H1 (cell line): ENCODE measurements around the gene ZMYND12. TPM values are rescaled to one million over a fixed set of nuclear protein-coding genes. Genes with fewer than 3 reads are reported as not detected.

ENCODE experiments used
- E2F6 ChIP-seq: IDR thresholded peaks from 2 replicates; pipeline ENCODE4 v1.6.1; 2012; ENCODE audit warnings: inconsistent platforms
- GABPA ChIP-seq: IDR thresholded peaks from 2 replicates; pipeline ENCODE4 v1.6.1; 2011; ENCODE audit warnings: mild to moderate bottlenecking, low read length, moderate library complexity, borderline replicate concordance; ENCODE audit not compliant: insufficient read depth
- RFX5 ChIP-seq: IDR thresholded peaks from 2 replicates; pipeline ENCODE4 v1.6.1; 2011; ENCODE audit warnings: low read depth, low read length, improper control_type of control experiment, borderline replicate concordance
- SAP30 ChIP-seq: fragments of 300-600 bp; sonication (generic); IDR thresholded peaks from 2 replicates; pipeline ENCODE4 v1.7.1; 2012; ENCODE audit warnings: low read length, moderate library complexity, mild to moderate bottlenecking, inconsistent platforms; ENCODE audit not compliant: insufficient read depth, insufficient replicate concordance
- polyA plus RNA-seq, 7 experiments: library from polyadenylated mRNA; depleted of rRNA in 3 of 7; stranded (reverse) in 5 of 7; unstranded in 2 of 7; fragments of >200 nt in 5 of 7; fragments of 200-250 nt in 2 of 7; gene quantifications; 1 replicate in 5 of 7; 2 replicates in 1 of 7; 4 replicates in 1 of 7; pipeline versions ENCODE4 v1.2.1 to v1.2.3, GENCODE V29; 2011 to 2013; ENCODE audit warnings: missing spikeins in 2 of 7, mixed read lengths in 2 of 7
- total RNA-seq: library from RNA; stranded (reverse); fragmentation: NEBNext Ultra II Directional; extraction: Animal tissue kit (Norgen Biotek cat#: 25700); gene quantifications from 2 replicates; pipeline ENCODE4 v1.2.1, GENCODE V29; 2021

The ZMYND12 gene
- total and polyA plus RNA-seq, 2 of the 8 experiments (the other 6 are each of a cell fraction or from before 2014, with no cell fraction given) = 0.62 TPM; not detected in 1

DNA sequence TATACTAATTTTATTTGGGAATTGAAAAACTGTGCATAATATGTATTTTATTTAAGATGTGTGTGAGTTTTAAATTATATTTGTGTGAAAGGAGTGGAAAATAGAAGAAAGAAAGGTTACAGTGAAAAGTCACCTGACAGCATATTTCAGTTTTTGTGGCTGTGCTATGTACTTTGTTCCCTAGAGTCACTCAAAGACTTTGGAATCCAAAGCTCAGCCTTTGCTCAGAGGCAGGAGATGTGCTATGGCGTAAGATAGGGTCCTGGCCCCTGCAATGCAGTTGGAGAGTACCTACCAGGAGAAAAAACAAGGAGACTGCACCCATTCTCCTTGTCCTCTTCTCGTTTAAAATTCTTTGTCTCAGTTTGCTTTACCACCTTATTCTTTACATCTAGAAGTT lies 10.2 kb upstream of the ZMYND12 start (continued):
- no peak for TF ChIP-seq RFX5
- TF ChIP-seq SAP30 = no peak
- TF ChIP-seq E2F6 = no peak
- no peak for TF ChIP-seq GABPA
